ENCODE data around the gene ACAP3. TPM values are rescaled to one million over a fixed set of nuclear protein-coding genes. Genes with fewer than 3 reads are reported as not detected.

Gene ACAP3
- polyA plus RNA-seq, 2 of the 4 experiments (the other 2 are of a cell fraction): 6.6 to 24.2 TPM

DNA sequence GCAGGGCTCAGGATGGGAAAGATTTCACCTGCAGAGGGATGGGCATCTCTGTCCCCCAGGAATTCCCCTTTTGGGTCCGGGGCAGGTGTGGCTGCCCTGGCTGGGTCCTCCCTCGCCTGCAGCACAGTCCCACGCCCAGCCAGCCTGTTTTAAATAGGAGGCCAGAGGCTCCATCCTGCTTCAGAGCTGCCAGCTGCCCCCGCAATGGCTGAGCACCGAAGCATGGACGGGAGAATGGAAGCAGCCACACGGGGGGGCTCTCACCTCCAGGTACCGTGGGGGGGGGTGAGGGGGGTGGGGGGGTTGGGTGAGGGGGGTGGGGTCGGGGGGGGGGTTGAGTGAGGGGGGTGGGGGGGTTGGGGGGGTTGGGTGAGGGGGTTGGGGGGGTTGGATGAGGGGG lies 23.9 kb downstream of the ACAP3 start:
- peak in 1 of 2 experiments; percentile 37; a peak in 4 of 6 replicates for ATAC-seq
- WGBS (ENCODE audit: missing lambda C conversion rate): 0% methylated on average over 1 of the region's 9 CpGs
- no peak for TF ChIP-seq RNF2 (IDR thresholded peaks at IDR 0.05; ENCODE audit: borderline replicate concordance, low read depth)
- TF ChIP-seq CEBPB (IDR thresholded peaks at IDR 0.05): no peak
- TF ChIP-seq, protein P1, sequence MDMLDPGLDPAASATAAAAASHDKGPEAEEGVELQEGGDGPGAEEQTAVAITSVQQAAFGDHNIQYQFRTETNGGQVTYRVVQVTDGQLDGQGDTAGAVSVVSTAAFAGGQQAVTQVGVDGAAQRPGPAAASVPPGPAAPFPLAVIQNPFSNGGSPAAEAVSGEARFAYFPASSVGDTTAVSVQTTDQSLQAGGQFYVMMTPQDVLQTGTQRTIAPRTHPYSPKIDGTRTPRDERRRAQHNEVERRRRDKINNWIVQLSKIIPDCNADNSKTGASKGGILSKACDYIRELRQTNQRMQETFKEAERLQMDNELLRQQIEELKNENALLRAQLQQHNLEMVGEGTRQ (IDR thresholded peaks at IDR 0.05): no peak
- Histone ChIP-seq H3K4me3 (no peak overlapping the region), H3K9me3 (no peaks in the 10 kb centered on the region), H3K4me2 (no peak overlapping the region), H3K4me1 (peaks cover 8% of the 10 kb centered on the region; the same call in 2 of the 3 replicates), H3K27ac (no peak overlapping the region)
- ChIA-PET CTCF (interaction anchor here (3.3 kb wide), 1 partner anchor 161 kb away, joined by 15 read pairs; no protein-coding TSS in a partner anchor), POLR2A (no interaction called here)
- FAIRE-seq: no peak
- DNase-seq (ENCODE audit: low read depth in 1 of 2, low spot score in 1 of 2): peak in 1 of 2 experiments; percentile 76

DNA sequence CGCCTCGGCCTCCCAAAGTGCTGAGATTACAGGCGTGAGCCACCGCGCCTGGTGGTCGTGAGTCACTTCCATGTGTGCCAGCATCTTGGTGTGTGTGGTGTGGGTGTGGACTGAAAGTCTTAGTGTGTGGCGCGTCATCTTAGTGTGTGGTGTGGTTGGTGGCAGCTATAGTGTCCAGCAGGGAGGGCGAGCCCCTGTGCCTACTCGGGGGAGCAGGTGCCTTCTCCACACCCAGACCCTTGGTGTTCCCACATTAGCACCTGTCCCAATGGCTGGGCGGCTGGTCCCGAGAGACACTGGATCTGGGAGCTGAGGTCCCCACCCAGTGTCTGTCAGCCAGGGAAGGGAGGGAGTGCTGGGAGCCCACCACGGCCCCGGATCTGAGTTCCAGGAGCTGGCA lies 24.7 kb downstream of the ACAP3 start:
- no peak for TF ChIP-seq EHF (CRISPR knock-in tag; IDR thresholded peaks at IDR 0.05)
- TF ChIP-seq POLR2AphosphoS2 (conservative IDR thresholded peaks at IDR 0.05; ENCODE audit: low read length): no peak
- TF ChIP-seq CHD2 (IDR thresholded peaks at IDR 0.05; ENCODE audit: low read length, partially characterized antibody): no peak
- no peak for TF ChIP-seq TFCP2L1 (CRISPR knock-in tag; IDR thresholded peaks at IDR 0.05)
- TF ChIP-seq, protein P2, sequence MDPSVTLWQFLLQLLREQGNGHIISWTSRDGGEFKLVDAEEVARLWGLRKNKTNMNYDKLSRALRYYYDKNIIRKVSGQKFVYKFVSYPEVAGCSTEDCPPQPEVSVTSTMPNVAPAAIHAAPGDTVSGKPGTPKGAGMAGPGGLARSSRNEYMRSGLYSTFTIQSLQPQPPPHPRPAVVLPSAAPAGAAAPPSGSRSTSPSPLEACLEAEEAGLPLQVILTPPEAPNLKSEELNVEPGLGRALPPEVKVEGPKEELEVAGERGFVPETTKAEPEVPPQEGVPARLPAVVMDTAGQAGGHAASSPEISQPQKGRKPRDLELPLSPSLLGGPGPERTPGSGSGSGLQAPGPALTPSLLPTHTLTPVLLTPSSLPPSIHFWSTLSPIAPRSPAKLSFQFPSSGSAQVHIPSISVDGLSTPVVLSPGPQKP (IDR thresholded peaks at IDR 0.05; ENCODE audit: low read depth, low read length): no peak
- TF ChIP-seq, protein P1 (IDR thresholded peaks at IDR 0.05): no peak
- TF ChIP-seq GATA3 (IDR thresholded peaks at IDR 0.05; ENCODE audit: borderline replicate concordance): no peak
- TF ChIP-seq HOXB13 (CRISPR knock-in tag; IDR thresholded peaks at IDR 0.05; ENCODE audit: low read depth): no peak
- TF ChIP-seq, protein P3, sequence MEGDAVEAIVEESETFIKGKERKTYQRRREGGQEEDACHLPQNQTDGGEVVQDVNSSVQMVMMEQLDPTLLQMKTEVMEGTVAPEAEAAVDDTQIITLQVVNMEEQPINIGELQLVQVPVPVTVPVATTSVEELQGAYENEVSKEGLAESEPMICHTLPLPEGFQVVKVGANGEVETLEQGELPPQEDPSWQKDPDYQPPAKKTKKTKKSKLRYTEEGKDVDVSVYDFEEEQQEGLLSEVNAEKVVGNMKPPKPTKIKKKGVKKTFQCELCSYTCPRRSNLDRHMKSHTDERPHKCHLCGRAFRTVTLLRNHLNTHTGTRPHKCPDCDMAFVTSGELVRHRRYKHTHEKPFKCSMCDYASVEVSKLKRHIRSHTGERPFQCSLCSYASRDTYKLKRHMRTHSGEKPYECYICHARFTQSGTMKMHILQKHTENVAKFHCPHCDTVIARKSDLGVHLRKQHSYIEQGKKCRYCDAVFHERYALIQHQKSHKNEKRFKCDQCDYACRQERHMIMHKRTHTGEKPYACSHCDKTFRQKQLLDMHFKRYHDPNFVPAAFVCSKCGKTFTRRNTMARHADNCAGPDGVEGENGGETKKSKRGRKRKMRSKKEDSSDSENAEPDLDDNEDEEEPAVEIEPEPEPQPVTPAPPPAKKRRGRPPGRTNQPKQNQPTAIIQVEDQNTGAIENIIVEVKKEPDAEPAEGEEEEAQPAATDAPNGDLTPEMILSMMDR (IDR thresholded peaks at IDR 0.05): no peak
- TF ChIP-seq ZFP36 (IDR thresholded peaks at IDR 0.05; ENCODE audit: borderline replicate concordance, partially characterized antibody): no peak
- no peak for TF ChIP-seq HOXA7 (CRISPR knock-in tag; IDR thresholded peaks at IDR 0.05)
- TF ChIP-seq HDAC2 (IDR thresholded peaks at IDR 0.05): no peak
- Histone ChIP-seq H3K9me3 (no peaks in the 10 kb centered on the region), H3K27ac (no peak overlapping the region), H3K4me3 (no peak overlapping the region), H3K4me2 (no peak overlapping the region), H3K4me1 (peaks cover 8% of the 10 kb centered on the region; the same call in 2 of the 3 replicates)
- ATAC-seq: no peak
- ChIA-PET POLR2A (no interaction called here), CTCF (interaction anchor here (3.3 kb wide), 1 partner anchor 161 kb away, joined by 15 read pairs; no protein-coding TSS in a partner anchor)
- DNase-seq (ENCODE audit: low read depth in 1 of 2, low spot score in 1 of 2): no peak
- no peak for FAIRE-seq
- 93% methylated on average over 10 of the region's 14 CpGs for whole genome bisulfite sequencing (ENCODE audit: missing lambda C conversion rate)

DNA sequence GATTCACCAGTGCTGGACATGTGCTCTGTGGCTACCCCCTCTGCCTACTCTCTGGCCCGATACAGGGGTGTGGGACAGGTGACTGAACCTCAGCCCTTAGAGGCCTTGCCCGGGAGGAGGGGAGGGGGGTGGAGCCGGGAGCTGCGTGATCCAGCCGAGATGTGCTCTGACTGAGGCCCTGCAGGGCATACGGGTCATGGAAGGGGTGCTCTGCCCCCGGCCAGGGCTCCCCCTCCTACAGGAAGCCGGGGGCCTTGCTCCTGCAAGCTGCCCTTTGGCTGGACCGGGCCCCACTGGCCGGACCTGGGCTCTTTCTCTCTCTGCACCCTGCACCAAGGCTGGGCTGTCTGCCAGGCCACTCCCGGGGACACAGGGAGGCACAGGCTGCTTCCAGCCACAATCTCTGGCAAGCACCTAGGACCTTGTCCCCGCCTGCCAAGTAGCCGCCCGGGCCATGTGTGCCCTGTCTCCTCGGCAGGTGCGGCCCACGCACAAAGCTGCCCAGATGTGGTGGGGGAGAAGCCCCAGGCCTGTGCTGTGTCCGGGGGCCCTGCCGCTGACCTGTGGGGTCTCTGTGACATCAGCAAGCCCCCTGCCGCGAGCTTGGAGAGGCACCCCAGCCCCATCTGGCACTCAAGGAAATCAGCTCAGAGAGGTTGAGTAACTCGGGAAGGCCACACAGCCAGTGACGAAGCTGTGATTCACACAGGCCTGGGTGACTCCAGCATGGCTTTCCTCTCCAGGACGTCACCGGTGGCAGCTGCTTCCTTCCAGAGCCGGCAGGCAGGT lies 26.0 kb downstream of the ACAP3 start:
- ChIA-PET CTCF (interaction anchor here (1.3 to 3.3 kb wide), 2 partner anchors 9 to 159 kb away, joined by 4 to 15 read pairs; no protein-coding TSS in a partner anchor), POLR2A (interaction anchor here (1.0 to 1.2 kb wide), 2 partner anchors 8 to 11 kb away, joined by 3 to 5 read pairs; partner anchors contain the start of gene UBE2J2)
- 37% methylated on average over 7 of the region's 26 CpGs for WGBS (ENCODE audit: missing lambda C conversion rate)
- DNase-seq (ENCODE audit: low read depth in 1 of 2, low spot score in 1 of 2) (peak in 1 of 2 experiments; percentile 59), ATAC-seq (peak; percentile 40 to 61), FAIRE-seq (no peak)
- H3K4me2 ChIP-seq: no peak overlapping the region
- H3K4me3 ChIP-seq: no peak overlapping the region
- no peaks in the 10 kb centered on the region for H3K9me3 ChIP-seq
- TF ChIP-seq SREBF2 (IDR thresholded peaks at IDR 0.05) (no peak), KDM1A (IDR thresholded peaks at IDR 0.05; ENCODE audit: low read depth) (no peak), ZFP36 (IDR thresholded peaks at IDR 0.05; ENCODE audit: borderline replicate concordance, partially characterized antibody) (peak; percentile 89), MAFK (IDR thresholded peaks at IDR 0.05; ENCODE audit: partially characterized antibody) (no peak), NR3C1 (IDR thresholded peaks at IDR 0.05) (no peak), GATA3 (IDR thresholded peaks at IDR 0.05; ENCODE audit: borderline replicate concordance) (no peak), FOSL2 (IDR thresholded peaks at IDR 0.05) (no peak), FOSL2 (CRISPR knock-in tag; IDR thresholded peaks at IDR 0.05) (peak; percentile 63), EHF (CRISPR knock-in tag; IDR thresholded peaks at IDR 0.05) (no peak)
- TF ChIP-seq, protein P3 (IDR thresholded peaks at IDR 0.05): no peak
- peak overlapping the region in 1 of 2 experiments; percentile 10; a peak in 1 of 6 replicates for H3K27ac ChIP-seq
- H3K4me1 ChIP-seq: peaks cover 8% of the 10 kb centered on the region; the same call in 2 of the 3 replicates
